Heart left ventricle (tissue), 16 donors: ENCODE measurements around the gene OR2M3. TPM values are rescaled to one million over a fixed set of nuclear protein-coding genes. Genes with fewer than 3 reads are reported as not detected.

Experiments used
- ATAC-seq, 4 donors: fragments of 200-7000 bp; cut with Tn5 transposase; one replicate each; pipeline ENCODE4 v1.9.1; 2020 to 2022; ENCODE audit warnings: moderate library complexity in 4 of 4, mild to moderate bottlenecking in 3 of 4, moderate number of reproducible peaks in 1 of 4
- DNase-seq, 5 donors: peaks; one replicate each; pipeline ENCODE4 v3.0.0-alpha.2; 2020
- H3K27ac ChIP-seq, 12 donors: fragments of 200-600 bp; sonication (generic) in 4 of 12; one replicate each; pipeline versions ENCODE4 v1.5.0 to v1.8.0; 2016 to 2022; ENCODE audit warnings: mild to moderate bottlenecking in 2 of 12
- H3K27me3 ChIP-seq, 9 donors: fragments of 200-600 bp; sonication (generic) in 2 of 9; one replicate each; pipeline versions ENCODE4 v1.5.1 to v1.8.0; 2016 to 2022; ENCODE audit warnings: mild to moderate bottlenecking in 3 of 9
- H3K36me3 ChIP-seq, 9 donors: fragments of 200-600 bp; sonication (generic) in 2 of 9; one replicate each; pipeline versions ENCODE4 v1.5.0 to v1.8.0; 2018 to 2022; ENCODE audit warnings: mild to moderate bottlenecking in 2 of 9
- H3K4me1 ChIP-seq, 12 donors: fragments of 200-600 bp; sonication (generic) in 4 of 12; one replicate each; pipeline versions ENCODE4 v1.5.0 to v1.8.0; 2016 to 2022; ENCODE audit warnings: mild to moderate bottlenecking in 3 of 12
- H3K4me3 ChIP-seq, 12 donors: fragments of 200-600 bp; sonication (generic) in 4 of 12; one replicate each; pipeline versions ENCODE4 v1.5.0 to v1.8.0; 2017 to 2022; ENCODE audit warnings: mild to moderate bottlenecking in 9 of 12, moderate library complexity in 4 of 12
- H3K9me3 ChIP-seq, 12 donors: fragments of 200-600 bp; sonication (generic) in 4 of 12; one replicate each; pipeline versions ENCODE4 v1.5.0 to v1.8.0; 2016 to 2022; ENCODE audit warnings: mild to moderate bottlenecking in 1 of 12
- CTCF ChIP-seq, 12 donors: fragments of 200-600 bp; sonication (generic) in 4 of 12; IDR thresholded peaks; one replicate each; pipeline versions ENCODE4 v1.5.0 to v1.8.0; 2018 to 2022; ENCODE audit warnings: antibody characterized with exemption in 12 of 12, mild to moderate bottlenecking in 5 of 12
- POLR2A ChIP-seq, 2 donors: fragments of 450-650 bp; IDR thresholded peaks; one replicate each; pipeline ENCODE4 v1.6.1; 2017; ENCODE audit warnings: antibody characterized with exemption in 2 of 2, mild to moderate bottlenecking in 2 of 2, moderate library complexity in 2 of 2
- WGBS, 4 donors: extraction: QIAGEN DNeasy Blood & Tissue Kit in 2 of 4; methylation state at CpG; one replicate each; pipeline versions ENCODE4 v1.1.5 to v1.1.7; 2013 to 2018; 5-methylcytosine and 5-hydroxymethylcytosine counted together
- intact Hi-C, 10 donors: fragments of 100-400 bp; cut with DNase I; formaldehyde crosslinking; loops; one replicate each; pipeline versions ENCODE4 v1.11.1 to v1.14.2; 2022
- polyA plus RNA-seq, 2 donors: library from polyadenylated mRNA; stranded (reverse); fragments of 200-250 nt; gene quantifications; one replicate each; pipeline ENCODE4 v1.2.3, GENCODE V29; 2013
- total RNA-seq, 9 donors: library from RNA; depleted of rRNA in 2 of 9; stranded (reverse); fragments of >200 nt in 2 of 9; fragmentation: NEBNext Ultra II Directional in 3 of 9; extraction: Animal tissue kit (Norgen Biotek cat#: 25700) in 3 of 9; gene quantifications; one replicate each; pipeline versions ENCODE4 v1.1.0 to v1.2.4, GENCODE V29; 2016 to 2023
- donor health status: ischemic (EF 13 %, LVEDD 7.1; RV severe dilation, severe dysfunction).
- donor health status: healthy with polysubstance abuse.
- donor health status: DM: no; HTN: yes; CAD: no.
- donor health status: DM: no; HTN: no; CAD: no.
- donor health status: ischemic (EF 25% LVEDD 6.9; RV normal size, moderate dysfunction).
- donor health status: ischemic (EF 25% LVEDD 5.7; RV mildly dilated, moderate dysfunction).
- donor health status: healthy.
- donor health status: DM: yes; HTN: yes; CAD: no.
- donor health status: ischemic (EF 35%, LVEDD 5.7; RV mildly dilated, moderate dysfunction).
- donor health status: nonischemic (EF 11% LVEDD 7.7; RV severe dilation, severe dysfunction).
- donor health status: DM: yes; HTN: yes; CAD: no.
- donor health status: PGD.
- donor health status: ischemic (EF 29% LVEDD 5.4; RV normal size, mild dysfunction).
- donor health status: nonischemic (EF 23%, LVEDD 6.1; RV moderate dilation, normal function).

Gene OR2M3
- total and polyA plus RNA-seq, 11 donors = not detected

- Histone ChIP-seq H3K9me3 (peaks cover 0 to 27% (median 0%) of the 10 kb centered on the region in 12 donors), H3K36me3 (no peaks in the 10 kb centered on the region), H3K4me1 (no peaks in the 10 kb centered on the region), H3K4me3 (no peak overlapping the region), H3K27ac (no peak overlapping the region), H3K27me3 (no peaks in the 10 kb centered on the region)
- WGBS, 4 donors = 73 to 83% (median 75%) methylated on average over 1 of the region's 1 CpG
- ATAC-seq (no peak), DNase-seq (no peak)
- TF ChIP-seq CTCF (IDR thresholded peaks at IDR 0.05) (no peak), POLR2A (IDR thresholded peaks at IDR 0.05) (no peak)
- intact Hi-C loops = no loop called here
Observed at GRCh38 chr1:248225537-248225936, 28.5 kb downstream of the OR2M3 start.

- 57 to 61% (median 59%) methylated on average over 5 to 6 of the region's 6 CpGs for WGBS, 4 donors
- no peaks in the 10 kb centered on the region for H3K36me3 ChIP-seq
- peaks cover 0 to 17% (median 0%) of the 10 kb centered on the region in 12 donors for H3K9me3 ChIP-seq
- H3K4me1 ChIP-seq = no peaks in the 10 kb centered on the region
- no peak for DNase-seq
- ATAC-seq = no peak
- intact Hi-C loops = no loop called here
- TF ChIP-seq CTCF (IDR thresholded peaks at IDR 0.05) (no peak), POLR2A (IDR thresholded peaks at IDR 0.05) (no peak)
- H3K27ac ChIP-seq = no peak overlapping the region
- H3K27me3 ChIP-seq = no peaks in the 10 kb centered on the region
- H3K4me3 ChIP-seq = no peak overlapping the region
Observed at GRCh38 chr1:248229360-248229908, 32.4 kb downstream of the OR2M3 start.

GRCh38 chr1:248231117-248231516 is 34.1 kb downstream of the OR2M3 start, which contains the start of gene OR2M4:
Gene OR2M4, plus strand, starts transcription at chr1:248231417. Its CDS starts 7,512 bp downstream, at chr1:248238929.
- Histone ChIP-seq H3K4me3 (no peak within 1 kb of the TSS), H3K27me3 (no peaks in the 10 kb centered on the region), H3K27ac (no peak within 1 kb of the TSS), H3K9me3 (peaks cover 0 to 18% (median 0%) of the 10 kb centered on the region in 12 donors), H3K36me3 (no peaks in the 10 kb centered on the region), H3K4me1 (no peaks in the 10 kb centered on the region)
- ATAC-seq (no peak), DNase-seq (no peak)
- intact Hi-C loops = no loop called here
- TF ChIP-seq POLR2A (IDR thresholded peaks at IDR 0.05) = no peak
- TF ChIP-seq CTCF (IDR thresholded peaks at IDR 0.05) = no peak
- WGBS, 4 donors = 61 to 76% (median 65%) methylated on average over 2 of the region's 2 CpGs

- no peaks in the 10 kb centered on the region for H3K36me3 ChIP-seq
- no peaks in the 10 kb centered on the region for H3K27me3 ChIP-seq
- TF ChIP-seq POLR2A (IDR thresholded peaks at IDR 0.05) = no peak
- TF ChIP-seq CTCF (IDR thresholded peaks at IDR 0.05) = no peak
- ATAC-seq (no peak), DNase-seq (no peak)
- WGBS, 4 donors = 88 to 90% (median 89%) methylated on average over 9 of the region's 9 CpGs
- H3K4me3 ChIP-seq = no peak overlapping the region
- intact Hi-C loops = no loop called here
- H3K27ac ChIP-seq = no peak overlapping the region
- peaks cover 0 to 1% (median 0%) of the 10 kb centered on the region in 12 donors for H3K9me3 ChIP-seq
- no peaks in the 10 kb centered on the region for H3K4me1 ChIP-seq
Observed at GRCh38 chr1:248239478-248239877, 42.4 kb downstream of the OR2M3 start.
